MM.1S (cell line): ENCODE measurements around the gene FGD4.

ENCODE experiments used
- DNase-seq: peaks from one replicate; pipeline ENCODE4 v3.0.0-alpha.2; 2015
- H2AFZ ChIP-seq: fragments of 300-600 bp; sonication (generic); 2 replicates; pipeline ENCODE4 v1.6.0; 2016; ENCODE audit warnings: antibody characterized with exemption, low read length
- H3F3A ChIP-seq: fragments of 300-600 bp; sonication (generic); 2 replicates; pipeline ENCODE4 v1.6.1; 2016; ENCODE audit warnings: mild to moderate bottlenecking, antibody characterized with exemption, low read length, moderate library complexity, mixed read lengths; ENCODE audit not compliant: insufficient read depth
- H3K27ac ChIP-seq: fragments of 300-600 bp; sonication (generic); 2 replicates; pipeline ENCODE4 v1.5.1; 2016; ENCODE audit warnings: mild to moderate bottlenecking, low read length
- H3K27me3 ChIP-seq: fragments of 300-600 bp; sonication (generic); replicated peaks from 2 replicates; pipeline ENCODE4 v1.6.0; 2016; ENCODE audit warnings: low read length; ENCODE audit not compliant: insufficient read depth
- H3K36me3 ChIP-seq: fragments of 300-600 bp; sonication (generic); replicated peaks from 2 replicates; pipeline ENCODE4 v1.6.1; 2016; ENCODE audit warnings: mild to moderate bottlenecking, low read length, mixed read lengths; ENCODE audit not compliant: insufficient read depth
- H3K4me1 ChIP-seq: fragments of 300-600 bp; sonication (generic); 2 replicates; pipeline ENCODE4 v1.6.1; 2016; ENCODE audit warnings: low read length, mixed read lengths
- H3K4me2 ChIP-seq: fragments of 300-600 bp; sonication (generic); 2 replicates; pipeline ENCODE4 v1.6.0; 2016; ENCODE audit warnings: low read depth, low read length
- H3K4me3 ChIP-seq: fragments of 300-600 bp; sonication (generic); 2 replicates; pipeline ENCODE4 v1.5.1; 2016; ENCODE audit warnings: low read length, mixed read lengths
- H3K79me2 ChIP-seq: fragments of 300-600 bp; sonication (generic); 2 replicates; pipeline ENCODE4 v1.6.1; 2016; ENCODE audit warnings: mixed run types, low read length, mixed read lengths
- H3K9ac ChIP-seq: fragments of 300-600 bp; sonication (generic); 2 replicates; pipeline ENCODE4 v1.6.1; 2016; ENCODE audit warnings: low read length, mixed read lengths
- H3K9me2 ChIP-seq: fragments of 300-600 bp; sonication (generic); replicated peaks from 2 replicates; pipeline ENCODE4 v1.6.1; 2016; ENCODE audit warnings: mild to moderate bottlenecking, low read length, mixed read lengths; ENCODE audit not compliant: insufficient read depth
- H3K9me3 ChIP-seq: fragments of 300-600 bp; sonication (generic); replicated peaks from 2 replicates; pipeline ENCODE4 v1.6.1; 2016; ENCODE audit warnings: mild to moderate bottlenecking, low read length, mixed read lengths; ENCODE audit not compliant: insufficient read depth
- H4K20me1 ChIP-seq: fragments of 300-600 bp; sonication (generic); 2 replicates; pipeline ENCODE4 v1.6.1; 2016; ENCODE audit warnings: mild to moderate bottlenecking, low read length, moderate library complexity, mixed read lengths; ENCODE audit not compliant: insufficient read depth
- CTCF ChIP-seq: fragments of 300-600 bp; sonication (generic); IDR thresholded peaks from 2 replicates; pipeline ENCODE4 v1.5.1; 2016; ENCODE audit warnings: antibody characterized with exemption, low read length, mixed read lengths
- EZH2 ChIP-seq: fragments of 300-600 bp; sonication (generic); optimal IDR thresholded peaks from 2 replicates; pipeline ENCODE3; 2017; ENCODE audit warnings: low read depth, mild to moderate bottlenecking, antibody characterized with exemption, low read length, mixed read lengths
- EZH2phosphoT487 ChIP-seq: fragments of 300-600 bp; sonication (generic); IDR thresholded peaks from 2 replicates; pipeline ENCODE4 v1.6.1; 2018; ENCODE audit warnings: antibody characterized with exemption, low read length

FGD4 gene

DNA sequence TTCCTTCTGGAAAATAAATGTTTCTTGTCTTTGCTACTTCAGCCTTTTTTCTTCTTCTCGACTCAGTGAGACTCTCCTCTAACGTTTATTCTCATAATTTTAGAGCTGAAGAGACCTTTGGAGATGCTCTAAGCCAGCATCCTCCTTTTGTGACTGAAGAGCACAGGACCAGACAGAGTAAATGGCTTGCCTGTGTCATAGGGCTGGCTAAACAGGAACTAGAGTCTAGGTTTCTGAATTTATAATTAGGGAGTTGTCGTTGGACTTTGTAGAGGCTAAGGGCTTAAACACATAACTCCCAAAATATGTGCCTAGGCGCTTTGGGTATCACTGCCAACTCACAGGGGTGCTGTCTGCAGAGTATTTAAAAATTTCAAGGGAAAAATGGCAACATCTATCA lies 98.5 kb downstream of the FGD4 start:
- DNase-seq = no peak
- H3K4me1 ChIP-seq = peaks cover 48% of the 10 kb centered on the region
- H3K27me3 ChIP-seq = no peaks in the 10 kb centered on the region
- H3K9me2 ChIP-seq = no peaks in the 10 kb centered on the region
- H4K20me1 ChIP-seq = no peaks in the 10 kb centered on the region
- H2AFZ ChIP-seq = no peak overlapping the region
- peaks cover 15% of the 10 kb centered on the region; the same call in 1 of the 2 replicates for H3F3A ChIP-seq
- H3K79me2 ChIP-seq = no peaks in the 10 kb centered on the region
- no peaks in the 10 kb centered on the region for H3K36me3 ChIP-seq
- peak overlapping the region; percentile 52 for H3K4me2 ChIP-seq
- TF ChIP-seq EZH2 (no peak), CTCF (no peak), EZH2phosphoT487 (no peak)
- H3K9me3 ChIP-seq = no peaks in the 10 kb centered on the region
- H3K27ac ChIP-seq = peak overlapping the region; percentile 11; the same call in 1 of the 2 replicates
- 0 out of 2 replicates have a peak overlapping the region, but pooled peaks have one; percentile 4 for H3K9ac ChIP-seq
- no peak overlapping the region for H3K4me3 ChIP-seq

- no peaks in the 10 kb centered on the region for H4K20me1 ChIP-seq
- no peaks in the 10 kb centered on the region for H3K9me3 ChIP-seq
- peaks cover 15% of the 10 kb centered on the region; the same call in 1 of the 2 replicates for H3F3A ChIP-seq
- H3K36me3 ChIP-seq = no peaks in the 10 kb centered on the region
- no peaks in the 10 kb centered on the region for H3K79me2 ChIP-seq
- DNase-seq = no peak
- H3K27me3 ChIP-seq = no peaks in the 10 kb centered on the region
- H3K9ac ChIP-seq = no peak overlapping the region
- H2AFZ ChIP-seq = no peak overlapping the region
- H3K4me1 ChIP-seq = peaks cover 53% of the 10 kb centered on the region
- no peak overlapping the region for H3K27ac ChIP-seq
- H3K4me2 ChIP-seq = no peak overlapping the region; the same call in 1 of the 2 replicates
- H3K4me3 ChIP-seq = no peak overlapping the region
- TF ChIP-seq CTCF (no peak), EZH2 (no peak), EZH2phosphoT487 (no peak)
- H3K9me2 ChIP-seq = no peaks in the 10 kb centered on the region
Measured at GRCh38 chr12:32499048-32499447, 99.7 kb downstream of the FGD4 start.

GRCh38 chr12:32501835-32502333 lies 102.5 kb downstream of the FGD4 start:
- no peaks in the 10 kb centered on the region for H3K36me3 ChIP-seq
- peak overlapping the region; percentile 11; the same call in 1 of the 2 replicates for H3K4me3 ChIP-seq
- no peaks in the 10 kb centered on the region for H4K20me1 ChIP-seq
- no peaks in the 10 kb centered on the region for H3K9me3 ChIP-seq
- H3K9ac ChIP-seq = peak overlapping the region; percentile 14; the same call in 1 of the 2 replicates
- H3K27me3 ChIP-seq = no peaks in the 10 kb centered on the region
- 0 out of 2 replicates have a peak, but pooled peaks cover 7% of the 10 kb centered on the region for H3K79me2 ChIP-seq
- peak overlapping the region; percentile 63 for H3K4me2 ChIP-seq
- peak overlapping the region; percentile 25; the same call in 1 of the 2 replicates for H2AFZ ChIP-seq
- peak; percentile 49 for DNase-seq
- H3K4me1 ChIP-seq = peaks cover 46% of the 10 kb centered on the region
- no peak for TF ChIP-seq CTCF
- peak overlapping the region; percentile 62 for H3K27ac ChIP-seq
- H3K9me2 ChIP-seq = no peaks in the 10 kb centered on the region
- H3F3A ChIP-seq = peaks cover 15% of the 10 kb centered on the region; the same call in 1 of the 2 replicates
